A673 (cell line): ENCODE data around the gene PARP12.

Experiments used
- CTCF ChIP-seq: fragments of 300-800, 200-600 bp; sonication (generic); conservative IDR thresholded peaks from 2 replicates; pipeline ENCODE4 v1.5.1; 2017; ENCODE audit warnings: low read depth, mild to moderate bottlenecking, antibody characterized with exemption, low read length, moderate library complexity, mixed read lengths
- EZH2 ChIP-seq: fragments of 200-600 bp; sonication (generic); IDR thresholded peaks from 2 replicates; pipeline ENCODE4 v1.6.1; 2017; ENCODE audit warnings: borderline replicate concordance, low read depth, mild to moderate bottlenecking, mixed read lengths, antibody characterized with exemption, low read length; ENCODE audit not compliant: poor library complexity, severe bottlenecking

DNA sequence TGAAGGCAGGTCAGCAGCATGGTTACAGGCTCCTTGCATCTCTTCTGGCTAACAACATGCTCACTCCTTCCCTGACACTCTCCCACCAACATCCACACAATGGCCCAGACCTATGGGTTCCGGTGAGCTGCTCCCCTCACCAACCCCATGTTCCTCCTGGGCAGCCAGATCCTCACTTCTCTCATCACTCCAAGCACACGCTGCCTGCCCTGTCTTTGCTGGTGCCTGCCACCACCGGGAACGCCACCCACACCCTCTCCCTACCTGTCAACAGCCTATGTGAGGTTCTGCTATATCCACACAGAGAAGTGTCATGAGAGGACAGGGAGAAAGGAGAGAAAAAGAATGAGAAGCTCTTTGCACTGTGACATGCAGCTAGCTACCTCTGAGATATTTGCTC lies 14.6 kb downstream of the PARP12 start:
- no peak for TF ChIP-seq CTCF
- TF ChIP-seq EZH2 = no peak
